Activated gamma-delta T cell treated with Interleukin-2 at 50 U/mL for 16 hours (primary cell): ENCODE measurements around the gene USP10.

Source experiments
- DNase-seq: peaks from one replicate; pipeline ENCODE4 v3.0.0-alpha.2; 2020

Gene USP10

DNA sequence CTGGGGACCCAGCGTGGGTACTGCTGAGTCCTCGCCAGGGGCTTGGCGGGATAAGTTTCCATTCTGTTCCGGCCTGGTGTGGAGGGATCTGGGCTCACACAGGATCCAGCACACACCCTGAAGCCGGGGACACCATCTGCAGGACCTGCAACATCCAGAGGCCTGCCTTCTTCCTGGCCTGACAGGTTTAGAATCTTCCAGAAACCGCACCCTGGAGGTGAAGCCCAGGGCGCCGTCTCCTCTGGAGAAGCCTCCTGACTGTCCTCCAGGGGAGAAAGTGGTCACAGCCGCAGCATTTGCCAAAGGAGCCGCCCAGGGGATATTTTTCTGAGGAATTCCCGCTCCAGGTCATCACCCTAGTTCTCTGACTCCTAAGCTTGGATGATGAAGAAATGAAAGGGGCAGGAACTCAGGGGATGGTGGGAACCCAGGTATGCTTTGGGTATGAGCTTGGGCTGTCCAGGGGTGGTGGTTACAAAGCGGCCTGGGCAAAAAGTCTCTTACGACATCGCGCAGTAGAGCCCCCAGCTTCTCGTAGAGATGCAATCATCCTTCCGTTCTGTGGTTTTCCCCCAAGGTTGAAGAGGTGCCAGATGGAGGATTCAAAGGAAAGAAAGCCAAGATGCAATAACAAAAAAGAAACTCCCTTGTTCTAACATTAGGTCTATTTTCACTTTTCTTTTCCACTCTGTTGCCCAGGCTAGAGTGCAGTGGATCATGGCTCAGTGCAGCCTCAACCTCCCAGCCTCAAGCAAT is 110.9 kb downstream of the USP10 start:
- DNase-seq, result no peak

DNA sequence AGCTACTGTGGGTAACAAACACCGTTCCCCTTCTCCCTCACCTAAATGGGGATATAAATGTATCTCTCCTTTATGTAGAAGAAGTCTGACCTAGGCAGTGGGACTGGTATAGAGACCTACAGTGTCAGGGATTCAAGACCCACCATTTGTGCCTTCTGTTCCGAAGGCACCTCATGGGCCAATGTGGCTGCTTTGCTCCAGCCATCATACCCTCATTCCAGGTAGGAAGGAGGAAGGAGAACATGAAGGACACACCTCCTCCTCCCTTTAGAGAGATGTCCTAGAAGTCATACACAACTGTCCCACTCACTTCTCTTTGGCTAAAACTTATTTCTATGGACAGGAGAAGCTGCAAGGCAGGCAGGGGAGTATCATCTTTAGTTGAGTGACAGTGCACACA is 111.7 kb downstream of the USP10 start:
- DNase-seq, result no peak

DNA sequence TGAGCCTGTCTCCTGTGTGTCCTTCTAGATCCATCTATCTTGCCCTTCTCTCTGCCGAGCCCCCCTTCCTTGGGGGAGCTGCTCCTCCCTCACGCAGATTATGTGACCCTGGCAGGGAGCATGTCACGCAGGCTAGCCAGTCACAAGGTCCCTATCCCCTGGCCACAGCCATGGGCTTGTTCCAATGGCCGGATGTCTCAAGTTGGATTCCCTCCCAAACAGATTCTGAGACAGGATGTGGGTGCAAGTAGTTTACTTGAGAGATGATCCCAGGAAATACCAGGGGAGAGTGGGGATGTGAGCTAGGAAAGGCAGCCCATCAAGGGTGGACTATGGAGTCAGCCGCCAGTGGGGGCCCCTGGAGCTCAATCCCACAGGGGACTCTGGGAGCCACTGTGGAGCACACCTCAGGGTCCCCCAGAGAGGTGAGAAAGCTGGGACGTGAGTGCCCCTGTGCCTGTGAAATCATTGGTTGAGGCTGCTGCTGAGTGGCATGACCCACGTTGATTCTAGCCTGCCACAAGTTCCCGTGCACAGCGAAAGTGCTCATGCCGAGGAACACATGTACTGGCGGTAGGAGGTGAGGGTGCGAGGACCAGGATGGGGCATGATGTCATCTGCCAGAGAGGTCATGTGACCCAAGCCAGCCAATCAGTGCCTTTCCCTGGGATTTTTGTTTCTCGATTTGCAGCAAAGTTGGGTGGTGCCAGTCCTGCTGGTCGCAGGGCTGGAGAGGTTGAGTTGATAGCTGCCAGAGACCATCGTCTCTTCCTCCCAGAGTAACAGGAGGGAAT is 113.5 kb downstream of the USP10 start:
- no peak for DNase-seq

DNA sequence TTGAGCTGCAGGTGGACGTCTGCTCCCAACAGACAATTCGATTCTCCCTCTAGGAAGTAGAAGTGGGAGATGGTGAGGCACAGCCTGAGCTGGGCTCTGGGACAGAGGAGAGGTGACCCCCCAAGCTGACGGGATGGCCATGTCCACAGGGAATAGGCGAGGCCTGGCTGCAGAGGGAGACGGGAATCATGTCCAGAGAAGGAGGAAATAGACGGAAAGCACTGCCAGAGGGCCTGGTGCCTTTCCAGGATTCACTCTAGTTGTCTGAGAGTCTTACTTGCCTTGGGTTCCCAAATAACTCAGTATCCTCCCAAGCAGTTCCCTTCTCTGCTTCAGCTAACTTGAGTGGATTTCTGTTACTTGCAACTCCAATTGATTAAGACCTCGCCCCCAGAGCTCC is 115.7 kb downstream of the USP10 start:
- no peak for DNase-seq

DNA sequence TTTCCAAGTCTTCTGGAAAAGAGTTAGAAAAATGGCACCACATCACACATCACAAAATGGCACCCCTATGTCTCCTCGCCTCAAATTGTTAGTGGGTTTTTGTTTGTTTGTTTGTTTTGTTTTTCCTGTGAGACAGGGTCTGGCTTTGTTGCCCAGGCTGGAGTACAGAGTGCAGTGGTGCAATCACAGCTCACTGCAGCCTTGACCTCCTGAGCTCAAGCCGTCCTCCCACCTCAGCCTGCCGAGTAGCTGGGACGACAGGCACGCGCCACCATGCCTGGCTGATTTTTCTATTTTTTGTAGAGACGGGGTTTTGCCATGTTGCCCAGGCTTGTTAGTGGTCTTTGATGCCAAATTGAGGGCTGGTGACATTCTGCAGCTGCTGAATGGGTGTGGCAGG is 116.2 kb downstream of the USP10 start:
- no peak for DNase-seq

DNA sequence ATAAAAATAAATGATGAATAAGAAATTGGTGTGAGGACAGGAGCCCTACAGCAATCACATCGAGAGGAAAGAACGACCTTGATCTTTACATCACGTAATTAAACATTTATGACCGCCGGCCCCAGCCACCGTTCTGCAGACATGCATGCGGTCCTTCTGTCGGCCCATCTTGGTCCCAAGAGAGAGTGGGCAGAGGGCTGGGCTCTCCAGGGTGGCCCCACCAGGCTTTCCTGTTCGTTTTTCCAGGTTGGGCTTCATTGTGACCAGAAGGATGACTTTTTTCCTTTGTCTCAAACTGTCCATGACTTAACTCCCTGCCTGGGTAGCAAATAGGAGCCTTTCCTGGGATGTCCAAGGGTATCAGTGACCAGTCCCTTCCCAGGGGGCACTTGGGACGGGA is 116.7 kb downstream of the USP10 start:
- no peak for DNase-seq

DNA sequence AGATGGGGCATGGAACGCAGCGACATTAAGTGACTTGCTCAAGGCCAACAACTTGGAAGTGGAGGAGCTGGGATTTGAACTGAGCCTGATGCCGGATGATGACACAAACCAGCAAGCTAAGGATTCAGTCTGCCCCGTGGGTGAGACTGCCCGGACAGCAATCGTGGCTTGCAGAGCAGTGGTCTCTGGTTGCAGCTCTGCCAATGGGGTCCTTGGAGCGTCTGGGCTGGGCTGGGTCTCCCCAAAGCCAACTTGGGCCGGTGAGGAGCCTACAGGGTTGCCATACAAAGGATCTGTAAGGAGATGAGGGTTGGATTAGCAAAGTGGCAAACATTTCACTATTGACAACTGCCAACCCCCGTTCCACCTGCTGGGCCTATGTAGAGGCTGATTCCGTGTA is 117.4 kb downstream of the USP10 start:
- DNase-seq, result no peak

DNA sequence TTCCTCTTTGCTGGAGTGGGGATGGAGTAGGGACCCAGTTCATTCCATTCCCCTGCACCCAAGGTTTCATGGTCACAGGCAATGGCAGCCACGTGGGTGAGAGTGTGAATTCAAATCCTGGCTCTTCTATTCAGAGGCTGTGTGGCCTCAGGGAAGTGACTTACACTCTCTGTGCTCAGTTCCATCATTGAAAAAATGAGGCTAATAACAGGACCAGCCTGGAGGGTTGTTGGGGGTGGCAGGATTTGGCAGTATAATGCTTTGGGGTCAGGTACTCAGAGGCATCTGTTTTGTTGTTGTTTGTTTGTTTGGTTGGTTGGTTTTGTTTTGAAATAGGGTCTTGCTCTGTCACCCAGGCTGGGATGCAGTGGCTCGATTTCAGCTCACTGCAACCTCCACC is 117.8 kb downstream of the USP10 start:
- DNase-seq, result no peak

DNA sequence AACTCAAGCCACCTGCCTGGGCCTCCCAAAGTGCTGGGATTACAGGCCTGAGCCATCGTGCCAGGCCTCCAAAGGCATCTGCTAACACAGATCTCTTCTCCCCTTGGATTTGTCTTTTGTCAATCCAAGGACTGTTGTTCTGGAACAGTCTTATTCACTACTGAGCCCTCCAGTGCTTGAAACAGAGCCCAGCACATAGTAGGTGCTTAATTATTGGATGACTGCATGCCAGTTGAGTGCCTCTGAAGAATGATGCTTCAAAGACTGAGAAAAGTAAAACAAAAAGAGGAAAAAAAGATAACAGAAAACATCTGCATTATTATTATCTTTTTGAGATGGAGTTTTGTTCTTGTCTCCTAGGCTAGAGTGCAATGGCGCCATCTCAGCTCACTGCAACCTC is 118.3 kb downstream of the USP10 start:
- no peak for DNase-seq

DNA sequence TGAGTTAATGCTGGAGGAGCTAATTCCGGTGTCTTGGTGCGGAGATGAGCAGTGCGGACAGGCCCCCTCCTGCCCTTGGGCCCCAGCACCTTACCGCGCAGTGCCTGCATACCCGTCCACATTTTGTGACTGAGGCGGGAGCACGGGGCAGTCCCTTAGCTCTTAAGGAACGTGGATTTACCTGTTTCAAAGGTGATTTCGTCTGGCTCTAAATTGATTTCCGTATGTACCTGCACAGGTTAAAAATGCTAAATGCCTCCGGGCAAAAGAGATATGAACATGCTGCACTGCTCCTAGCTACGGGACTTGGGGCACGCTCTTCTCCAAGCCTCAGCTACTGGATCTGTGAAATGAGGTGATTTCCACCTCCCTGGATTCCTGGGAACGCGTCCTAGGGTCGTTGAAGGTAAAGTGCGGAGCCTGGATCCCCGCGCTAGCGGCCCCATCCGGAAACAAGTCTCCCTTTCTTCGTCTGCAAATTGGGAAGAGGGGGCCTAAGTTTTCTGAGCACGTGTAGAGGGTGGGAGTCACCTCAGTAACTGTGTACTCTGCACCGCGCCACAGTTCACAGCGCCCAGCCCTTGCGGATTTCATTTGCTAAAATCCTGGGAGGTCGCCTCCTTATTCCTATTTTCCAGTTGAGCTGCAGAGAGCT is 119.3 kb downstream of the USP10 start:
- no peak for DNase-seq

DNA sequence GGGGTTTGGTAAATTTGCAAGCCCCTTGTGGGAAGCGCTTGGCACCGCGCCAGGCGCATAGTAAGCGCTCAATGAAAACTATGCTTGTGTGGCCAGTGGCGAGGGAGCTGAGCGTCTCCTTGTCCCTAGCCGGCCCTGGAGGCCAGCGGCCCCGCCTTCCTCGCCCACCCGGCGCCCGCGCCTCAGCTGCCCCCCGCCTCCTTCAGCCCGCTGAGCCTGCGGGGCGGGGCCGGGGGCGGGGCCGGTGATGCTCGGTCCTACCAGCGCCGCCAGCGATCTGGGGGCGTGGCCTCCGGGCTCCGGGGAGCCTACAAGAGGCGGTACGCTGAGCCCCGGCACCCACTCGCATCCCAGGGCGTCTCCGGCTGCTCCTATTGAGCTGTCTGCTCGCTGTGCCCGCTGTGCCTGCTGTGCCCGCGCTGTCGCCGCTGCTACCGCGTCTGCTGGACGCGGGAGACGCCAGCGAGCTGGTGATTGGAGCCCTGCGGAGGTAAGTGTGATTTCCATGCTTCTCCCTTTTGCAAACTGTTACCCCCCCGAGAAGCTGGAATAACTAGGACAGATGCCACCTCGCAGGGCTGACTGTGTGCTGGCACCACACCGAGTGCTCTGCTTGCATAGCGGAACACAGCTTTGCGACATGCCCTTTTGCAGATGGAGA is 120.0 kb downstream of the USP10 start, which contains the start of gene CRISPLD2:
Gene CRISPLD2 (plus strand): TSS at position 342 of the 661 bp plus-strand sequence. CDS start 18,511 bp downstream, outside the sequence.
- DNase-seq, result peak; percentile 82

DNA sequence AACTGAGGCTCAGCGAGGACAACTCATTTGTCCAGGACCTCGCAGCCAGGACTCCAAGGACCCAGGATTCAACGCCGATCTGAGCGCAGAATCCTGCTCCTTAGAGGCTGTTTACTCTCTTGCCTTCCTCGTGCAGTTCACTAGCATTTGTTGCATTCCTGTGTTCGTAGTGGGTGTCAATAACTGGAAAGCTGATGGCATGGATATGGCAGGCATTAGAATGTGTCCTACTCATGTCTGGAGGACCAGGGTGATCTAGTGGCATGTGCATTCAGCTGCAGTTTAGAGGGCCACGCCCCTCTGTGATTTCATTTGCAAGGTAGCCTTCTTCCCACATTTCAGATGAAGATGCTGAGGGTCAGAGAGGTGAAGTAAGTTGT is 120.5 kb downstream of the USP10 start:
- DNase-seq, result no peak

DNA sequence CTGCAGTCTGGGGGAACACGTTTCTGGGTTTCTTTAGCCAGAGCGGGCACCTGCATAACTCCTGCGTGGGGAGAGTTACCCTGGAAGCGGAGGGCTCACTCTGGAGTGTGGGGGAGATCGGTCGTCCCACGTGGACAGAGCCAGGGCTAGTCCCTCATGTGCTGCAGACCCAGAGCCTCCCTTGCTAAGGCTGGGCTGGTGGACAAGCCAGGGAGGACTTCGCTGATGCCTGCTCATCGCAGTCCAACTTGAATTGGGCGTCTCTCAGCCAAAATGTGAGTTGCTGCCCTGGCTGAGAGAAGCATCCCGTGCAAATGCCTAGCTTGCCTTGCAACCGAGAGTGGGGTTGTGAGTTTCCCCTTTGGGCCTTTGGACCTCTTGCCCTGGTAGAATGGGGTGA is 121.0 kb downstream of the USP10 start:
- no peak for DNase-seq

DNA sequence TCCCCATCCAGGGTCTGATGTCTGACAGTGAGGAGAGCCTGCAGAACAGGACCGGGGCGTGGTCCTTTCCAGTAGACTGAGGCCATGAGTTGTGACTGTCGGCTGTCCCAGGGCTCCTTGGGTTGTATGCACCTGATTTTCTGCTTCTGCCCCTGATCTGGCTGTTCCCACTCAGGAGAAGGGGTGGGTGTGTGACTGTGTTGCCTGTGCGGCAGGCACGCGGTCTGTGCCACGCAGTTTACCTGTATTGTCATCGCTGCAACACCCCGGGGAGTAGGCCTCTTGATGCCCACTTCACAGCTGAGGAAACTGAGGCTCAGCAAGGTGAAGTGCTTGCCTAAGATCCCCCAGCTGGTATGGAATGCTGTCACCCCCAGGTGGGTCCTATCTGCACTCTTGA is 121.4 kb downstream of the USP10 start:
- no peak for DNase-seq

DNA sequence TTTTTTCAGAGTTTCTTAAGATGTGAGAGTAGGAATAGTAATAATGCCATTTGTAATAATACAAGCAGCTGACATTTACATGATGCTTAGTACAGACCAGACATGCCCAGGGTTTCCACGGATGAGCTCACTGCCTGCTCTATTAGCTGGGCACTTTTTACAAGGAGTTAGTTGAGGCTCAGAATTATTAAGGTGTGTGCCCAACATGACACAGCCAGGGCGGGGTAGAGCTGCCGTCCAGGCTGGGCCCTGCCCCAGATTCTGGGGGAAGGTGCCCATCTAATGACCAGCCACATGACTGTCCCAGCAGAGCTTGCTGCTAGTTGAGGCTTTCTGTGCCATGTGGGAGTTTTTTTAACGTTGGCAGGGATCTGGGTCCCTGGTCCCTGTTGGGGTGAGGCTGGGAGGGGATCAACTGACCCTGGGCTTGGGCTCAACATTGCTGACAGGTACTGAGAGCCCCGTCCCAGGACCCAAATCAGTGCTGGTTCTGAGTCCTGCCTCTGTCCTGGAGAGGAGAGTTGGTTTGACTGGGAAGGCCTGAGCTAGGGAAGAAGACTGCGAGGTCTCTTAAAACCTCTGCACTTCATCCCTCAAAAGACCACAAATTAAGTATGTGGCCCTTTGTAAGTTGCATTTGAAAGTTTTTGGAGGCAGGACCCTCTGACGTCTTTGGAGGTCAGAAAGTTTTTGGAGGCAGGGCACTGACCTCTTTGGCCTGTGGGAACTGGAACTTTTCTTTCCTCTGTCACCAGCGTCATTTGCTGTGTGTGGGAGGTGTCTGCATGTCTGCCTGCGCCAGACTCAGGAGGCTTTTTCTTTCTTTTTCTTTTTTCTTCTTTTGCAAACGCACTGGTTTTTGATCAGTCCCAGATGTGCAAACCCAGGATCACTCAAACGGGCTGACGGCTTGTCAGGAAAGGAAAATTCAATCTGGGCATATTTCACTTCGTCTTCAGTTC is 122.2 kb downstream of the USP10 start:
- DNase-seq, result no peak

DNA sequence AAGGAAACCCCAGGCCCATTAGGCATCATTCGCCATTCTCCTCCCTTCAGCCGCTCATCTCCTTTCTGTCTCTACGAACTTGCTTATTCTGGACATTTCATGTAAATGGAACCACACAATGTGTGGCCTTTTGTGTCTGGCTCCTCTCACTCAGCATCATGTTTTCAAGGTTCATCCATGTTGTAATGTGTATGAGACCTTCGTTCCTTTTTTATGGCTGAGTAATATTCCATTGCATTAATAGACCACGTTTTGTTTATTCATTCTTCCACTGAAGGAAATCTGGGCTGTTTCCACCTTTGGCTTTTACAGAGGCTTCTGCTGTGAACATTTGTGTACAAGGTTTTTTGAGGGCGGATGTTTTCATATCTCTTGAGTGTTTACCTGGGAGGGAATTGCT is 123.2 kb downstream of the USP10 start:
- no peak for DNase-seq

DNA sequence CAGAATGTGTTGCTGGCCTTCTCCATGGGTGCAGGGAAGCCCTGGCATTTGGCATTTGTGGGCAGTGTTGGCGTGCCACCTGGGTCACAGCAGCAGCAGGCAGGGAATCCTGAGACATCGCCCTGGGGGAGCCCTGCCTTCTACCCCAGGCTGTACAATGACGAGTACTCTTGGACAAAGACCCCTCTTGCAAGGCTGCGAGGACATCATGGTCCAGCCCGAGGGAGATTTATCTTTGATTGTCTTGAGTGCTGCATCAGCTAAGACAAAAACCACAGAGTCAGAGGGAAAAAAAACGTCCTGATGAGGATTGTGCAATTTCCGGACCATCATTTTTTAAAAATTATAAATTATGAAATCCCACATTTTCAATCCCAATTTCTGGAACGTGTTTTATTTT is 123.7 kb downstream of the USP10 start:
- no peak for DNase-seq

DNA sequence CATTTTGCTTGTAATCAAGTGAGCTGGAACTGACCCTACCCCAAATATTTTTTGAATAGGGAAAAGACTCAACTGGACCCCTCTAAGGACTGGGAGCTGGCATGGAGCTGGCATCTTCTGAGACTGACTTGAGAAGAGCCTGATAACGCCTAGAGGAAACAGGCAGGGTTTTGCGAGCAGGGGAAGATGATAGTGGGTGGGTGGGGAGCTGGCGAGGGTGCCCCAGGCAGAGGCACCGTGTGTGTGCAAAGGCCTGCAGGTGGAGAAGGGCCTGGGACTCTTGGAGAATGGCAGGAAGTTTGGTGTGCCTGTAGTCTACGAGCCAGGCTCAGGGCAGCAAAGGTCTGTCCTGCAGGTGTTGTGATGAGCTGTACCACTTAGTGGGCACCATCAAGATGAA is 124.1 kb downstream of the USP10 start:
- DNase-seq, result no peak

DNA sequence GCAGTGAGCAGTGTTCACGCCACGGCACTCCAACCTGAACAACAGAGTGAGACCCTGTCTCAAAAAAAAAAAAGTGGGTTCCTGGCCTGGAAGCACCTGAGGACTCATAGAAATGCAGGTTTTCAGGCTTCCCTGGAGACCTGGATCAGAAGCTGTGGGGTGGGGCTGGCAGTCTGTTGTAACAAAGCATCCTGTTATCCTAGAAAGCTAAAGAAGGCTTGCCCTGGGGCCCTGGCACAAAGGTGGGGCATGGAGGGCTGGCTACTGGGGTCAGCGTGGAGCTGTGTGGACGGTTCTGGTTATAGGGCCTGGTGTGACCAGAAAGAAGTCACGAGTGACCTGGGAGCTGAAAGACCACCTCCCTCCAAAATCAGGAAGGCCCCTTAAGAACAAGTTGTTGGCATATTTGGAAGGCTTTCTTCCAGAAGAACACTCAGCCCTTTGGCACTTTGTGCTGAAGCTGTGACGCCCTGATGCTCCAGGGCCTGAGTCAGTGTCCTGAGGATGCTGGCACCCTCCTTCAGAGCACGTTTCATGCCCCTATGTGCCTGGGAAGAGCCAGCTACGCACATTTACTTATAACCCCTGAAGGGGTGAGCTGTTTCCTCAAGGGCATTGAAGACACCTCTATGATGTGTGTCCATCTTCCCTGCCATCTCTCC is 126.2 kb downstream of the USP10 start:
- DNase-seq, result no peak

DNA sequence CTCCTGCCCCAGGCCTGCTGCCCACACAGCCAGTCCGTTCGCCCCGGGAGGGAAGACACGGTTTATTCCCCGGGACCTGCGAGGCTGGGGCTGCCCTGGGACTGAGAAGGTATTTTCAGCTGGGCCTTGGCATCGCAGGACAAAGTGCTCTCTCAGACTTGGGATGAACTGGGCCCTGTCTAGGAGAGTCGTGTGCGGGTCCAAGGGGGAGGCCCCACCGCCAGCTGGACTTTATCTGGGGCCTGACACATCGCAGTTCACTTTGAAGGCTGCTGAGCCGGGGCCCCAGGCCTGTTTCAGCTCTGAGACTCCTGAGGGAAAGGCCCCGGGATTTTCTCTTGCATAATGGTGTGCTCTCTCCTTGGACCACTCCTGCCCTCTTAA is 126.8 kb downstream of the USP10 start:
- DNase-seq, result no peak

DNA sequence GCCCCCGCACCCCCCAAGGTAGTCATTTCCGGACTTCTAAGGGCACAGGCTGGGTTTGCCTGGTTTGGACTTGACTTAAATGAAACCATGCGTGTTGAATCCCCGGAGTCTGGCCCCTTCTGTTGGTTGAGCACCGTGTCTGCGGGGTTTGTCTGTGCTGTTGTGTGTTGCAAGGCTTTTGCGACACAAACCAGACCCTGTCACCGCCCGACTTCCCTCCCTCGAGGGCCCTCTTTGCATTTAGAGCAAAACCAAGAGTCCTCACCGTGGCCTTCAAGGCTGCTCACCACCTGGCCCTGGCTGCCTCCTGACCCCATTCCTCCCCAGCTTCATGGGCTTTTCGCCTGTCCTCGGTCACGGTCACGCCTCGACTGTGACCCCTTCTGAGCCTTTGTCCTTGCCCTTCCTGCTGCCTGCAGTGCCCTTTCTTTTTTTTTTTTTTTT is 127.4 kb downstream of the USP10 start:
- no peak for DNase-seq

DNA sequence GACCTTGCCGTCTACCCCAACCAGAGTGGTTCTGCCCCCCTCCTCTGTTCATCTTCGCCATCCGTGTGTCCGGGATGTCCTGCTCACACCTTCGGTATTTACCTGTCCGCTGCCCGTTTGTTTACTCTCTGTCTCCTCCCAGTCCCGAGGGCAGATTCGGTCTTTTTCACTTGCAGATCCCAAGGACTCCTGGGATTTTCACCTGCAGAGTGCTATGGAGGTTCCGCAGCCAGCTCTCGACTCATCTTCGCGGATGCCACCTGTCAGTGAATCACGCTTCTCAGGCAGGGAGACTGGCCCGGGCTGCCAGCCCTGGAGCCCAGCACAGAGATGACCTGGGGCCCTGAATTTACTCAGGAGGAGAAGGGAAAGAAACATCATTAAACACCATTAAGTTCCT is 128.1 kb downstream of the USP10 start:
- no peak for DNase-seq
